H9 (cell line): ENCODE results near the gene ERP27. TPM values are rescaled to one million over a fixed set of nuclear protein-coding genes. Genes with fewer than 3 reads are reported as not detected.
A peak's percentile ranks its signal among the peaks of the same experiment; 100 is the strongest.

Source experiments
- DNase-seq: peaks from one replicate; pipeline ENCODE4 v3.0.0-alpha.2; 2017
- H2AFZ ChIP-seq: one replicate; pipeline ENCODE4 v1.6.1; 2013; ENCODE audit warnings: mild to moderate bottlenecking, low read length, control low read depth, moderate library complexity
- H2AK5ac ChIP-seq: 2 replicates; pipeline ENCODE4 v1.6.1; 2013; ENCODE audit warnings: low read length, control low read depth, mixed read lengths; ENCODE audit not compliant: insufficient read length
- H2BK120ac ChIP-seq: one replicate; pipeline ENCODE4 v1.6.1; 2013; ENCODE audit warnings: low read depth, mild to moderate bottlenecking, low read length, control low read depth, inconsistent platforms; ENCODE audit not compliant: poor library complexity, severe bottlenecking
- H2BK12ac ChIP-seq: 2 replicates; pipeline ENCODE4 v1.6.1; 2013; ENCODE audit warnings: low read length, control low read depth, mixed read lengths, low read depth; ENCODE audit not compliant: insufficient read length
- H2BK15ac ChIP-seq: 2 replicates; pipeline ENCODE4 v1.6.1; 2013; ENCODE audit warnings: low read depth, low read length, control low read depth
- H2BK20ac ChIP-seq: one replicate; pipeline ENCODE4 v1.6.1; 2013; ENCODE audit warnings: low read depth, mild to moderate bottlenecking, low read length, control low read depth, inconsistent platforms; ENCODE audit not compliant: poor library complexity, severe bottlenecking
- H2BK5ac ChIP-seq: 2 replicates; pipeline ENCODE4 v1.6.1; 2013; ENCODE audit warnings: low read length, control low read depth, mixed read lengths; ENCODE audit not compliant: insufficient read length
- H3K14ac ChIP-seq: 2 replicates; pipeline ENCODE4 v1.6.1; 2013; ENCODE audit warnings: low read length, control low read depth; ENCODE audit not compliant: insufficient read depth
- H3K18ac ChIP-seq: 2 replicates; pipeline ENCODE4 v1.6.1; 2013; ENCODE audit warnings: low read depth, mild to moderate bottlenecking, mixed read lengths, low read length, control low read depth; ENCODE audit not compliant: insufficient read length
- H3K23ac ChIP-seq: 2 replicates; pipeline ENCODE4 v1.6.1; 2013; ENCODE audit warnings: low read length, control low read depth, mixed read lengths, low read depth; ENCODE audit not compliant: insufficient read length
- H3K23me2 ChIP-seq: 2 replicates; pipeline ENCODE4 v1.6.1; 2013; ENCODE audit warnings: low read depth, mild to moderate bottlenecking, mixed read lengths, low read length, control low read depth; ENCODE audit not compliant: insufficient read length, poor library complexity, severe bottlenecking
- H3K27ac ChIP-seq: 2 replicates; pipeline ENCODE4 v1.5.1; 2013; ENCODE audit warnings: low read length, control low read depth, mixed read lengths, low read depth; ENCODE audit not compliant: insufficient read length
- H3K27me3 ChIP-seq: 2 replicates; pipeline ENCODE4 v1.6.1; 2013; ENCODE audit warnings: low read length, control low read depth, inconsistent platforms; ENCODE audit not compliant: insufficient read depth
- H3K4ac ChIP-seq: 2 replicates; pipeline ENCODE4 v1.6.1; 2013; ENCODE audit warnings: low read depth, mild to moderate bottlenecking, control low read depth, inconsistent platforms, low read length, moderate library complexity
- H3K4me1 ChIP-seq: 2 replicates; pipeline ENCODE4 v1.6.1; 2013; ENCODE audit warnings: low read length, control low read depth, inconsistent platforms; ENCODE audit not compliant: insufficient read depth
- H3K4me2 ChIP-seq: 2 replicates; pipeline ENCODE4 v1.6.1; 2013; ENCODE audit warnings: low read length, control low read depth, mixed read lengths; ENCODE audit not compliant: insufficient read length, insufficient read depth
- H3K56ac ChIP-seq: 2 replicates; pipeline ENCODE4 v1.6.1; 2013; ENCODE audit warnings: low read depth, mild to moderate bottlenecking, mixed read lengths, low read length, control low read depth; ENCODE audit not compliant: insufficient read length
- H3K79me1 ChIP-seq: 2 replicates; pipeline ENCODE4 v1.6.1; 2013; ENCODE audit warnings: low read depth, mild to moderate bottlenecking, moderate library complexity, low read length, control low read depth, inconsistent platforms; ENCODE audit not compliant: insufficient read depth, poor library complexity, severe bottlenecking
- H3K79me2 ChIP-seq: 2 replicates; pipeline ENCODE4 v1.6.1; 2013; ENCODE audit warnings: low read length, control low read depth, inconsistent platforms; ENCODE audit not compliant: insufficient read depth
- H3K9ac ChIP-seq: 2 replicates; pipeline ENCODE4 v1.6.1; 2013; ENCODE audit warnings: low read length, control low read depth, mixed read lengths; ENCODE audit not compliant: insufficient read length; ENCODE audit errors: extremely low read depth
- H3K9me3 ChIP-seq: one replicate; pipeline ENCODE4 v1.6.1; 2013; ENCODE audit warnings: low read depth, low read length, inconsistent platforms; ENCODE audit not compliant: control insufficient read depth
- H3T11ph ChIP-seq: one replicate; pipeline ENCODE4 v1.6.1; 2013; ENCODE audit warnings: mild to moderate bottlenecking, low read length, control low read depth, inconsistent platforms
- H4K20me1 ChIP-seq: one replicate; pipeline ENCODE4 v1.6.1; 2013; ENCODE audit not compliant: control insufficient read depth, insufficient read length, insufficient read depth
- H4K5ac ChIP-seq: 2 replicates; pipeline ENCODE4 v1.6.1; 2013; ENCODE audit warnings: low read depth, mild to moderate bottlenecking, mixed read lengths, low read length, control low read depth; ENCODE audit not compliant: insufficient read length
- H4K8ac ChIP-seq: replicated peaks from 2 replicates; pipeline ENCODE4 v1.6.1; 2013; ENCODE audit warnings: low read length, control low read depth, mixed read lengths, low read depth; ENCODE audit not compliant: insufficient read length
- H4K91ac ChIP-seq: 2 replicates; pipeline ENCODE4 v1.6.1; 2013; ENCODE audit warnings: low read depth, mild to moderate bottlenecking, moderate library complexity, mixed read lengths, low read length, control low read depth; ENCODE audit not compliant: insufficient read length
- H3K27ac Mint-ChIP-seq, 3 experiments: 2 replicates in 2 of 3; 3 replicates in 1 of 3; pipeline ENCODE4 v1.8.0; 2020 to 2021; ENCODE audit warnings: mixed read lengths in 3 of 3, mild to moderate bottlenecking in 1 of 3, moderate library complexity in 1 of 3
- H3K27me3 Mint-ChIP-seq: 2 replicates; pipeline ENCODE4 v1.8.0; 2021; ENCODE audit warnings: low read depth, mild to moderate bottlenecking, moderate library complexity, mixed read lengths
- H3K36me3 Mint-ChIP-seq, 3 experiments: 2 replicates in 2 of 3; 3 replicates in 1 of 3; pipeline ENCODE4 v1.8.0; 2020 to 2021; ENCODE audit warnings: low read depth in 3 of 3, mixed read lengths in 3 of 3; ENCODE audit not compliant: insufficient read depth in 1 of 3
- H3K4me1 Mint-ChIP-seq, 2 experiments: 2 replicates each; pipeline ENCODE4 v1.8.0; 2020; ENCODE audit warnings: mixed read lengths in 2 of 2
- H3K4me3 Mint-ChIP-seq, 2 experiments: 2 replicates in 1 of 2; 3 replicates in 1 of 2; pipeline ENCODE4 v1.8.0; 2020 to 2021; ENCODE audit warnings: mild to moderate bottlenecking in 2 of 2, mixed read lengths in 2 of 2, moderate library complexity in 1 of 2
- H3K9me3 Mint-ChIP-seq, 2 experiments: 2 replicates in 1 of 2; 3 replicates in 1 of 2; pipeline ENCODE4 v1.8.0; 2020; ENCODE audit warnings: mild to moderate bottlenecking in 2 of 2, mixed read lengths in 2 of 2, moderate library complexity in 1 of 2
- WGBS: extraction: QIAGEN DNeasy Blood & Tissue Kit; methylation state at CpG from one replicate; pipeline ENCODE4 v1.1.7; 2013; ENCODE audit warnings: missing lambda C conversion rate, low lambda C conversion rate, mixed read lengths; ENCODE audit not compliant: insufficient read length; ENCODE audit errors: extremely low coverage; 5-methylcytosine and 5-hydroxymethylcytosine counted together
- total RNA-seq: library from RNA; stranded (reverse); gene quantifications from 2 replicates; pipeline ENCODE4 v1.2.1, GENCODE V29; 2021
- TF ChIP-seq, protein P1 (sequence below): fragments of 200-600 bp; sonication (generic); conservative IDR thresholded peaks from 3 replicates; pipeline ENCODE4 v1.8.0; 2021; ENCODE audit warnings: antibody characterized with exemption, mild to moderate bottlenecking

The ERP27 gene
- total RNA-seq, 1 experiment from 2014 or later, result not detected

GRCh38 chr12:14949631-14950030, 11.3 kb upstream of the ERP27 start:
- H2BK12ac ChIP-seq, result no peak overlapping the region
- H3K27me3 ChIP-seq, result no peaks in the 10 kb centered on the region
- H2AFZ ChIP-seq, result no peak overlapping the region
- H3K14ac ChIP-seq, result no peak overlapping the region
- no peak overlapping the region for H3K56ac ChIP-seq
- no peak overlapping the region for H2AK5ac ChIP-seq
- H3K79me1 ChIP-seq, result no peaks in the 10 kb centered on the region
- H2BK15ac ChIP-seq, result no peak overlapping the region
- TF ChIP-seq, protein P1, sequence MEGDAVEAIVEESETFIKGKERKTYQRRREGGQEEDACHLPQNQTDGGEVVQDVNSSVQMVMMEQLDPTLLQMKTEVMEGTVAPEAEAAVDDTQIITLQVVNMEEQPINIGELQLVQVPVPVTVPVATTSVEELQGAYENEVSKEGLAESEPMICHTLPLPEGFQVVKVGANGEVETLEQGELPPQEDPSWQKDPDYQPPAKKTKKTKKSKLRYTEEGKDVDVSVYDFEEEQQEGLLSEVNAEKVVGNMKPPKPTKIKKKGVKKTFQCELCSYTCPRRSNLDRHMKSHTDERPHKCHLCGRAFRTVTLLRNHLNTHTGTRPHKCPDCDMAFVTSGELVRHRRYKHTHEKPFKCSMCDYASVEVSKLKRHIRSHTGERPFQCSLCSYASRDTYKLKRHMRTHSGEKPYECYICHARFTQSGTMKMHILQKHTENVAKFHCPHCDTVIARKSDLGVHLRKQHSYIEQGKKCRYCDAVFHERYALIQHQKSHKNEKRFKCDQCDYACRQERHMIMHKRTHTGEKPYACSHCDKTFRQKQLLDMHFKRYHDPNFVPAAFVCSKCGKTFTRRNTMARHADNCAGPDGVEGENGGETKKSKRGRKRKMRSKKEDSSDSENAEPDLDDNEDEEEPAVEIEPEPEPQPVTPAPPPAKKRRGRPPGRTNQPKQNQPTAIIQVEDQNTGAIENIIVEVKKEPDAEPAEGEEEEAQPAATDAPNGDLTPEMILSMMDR, result no peak
- H3K23ac ChIP-seq, result no peak overlapping the region
- Mint-ChIP-seq H3K36me3 (no peaks in the 10 kb centered on the region), H3K4me1 (peaks cover 10 to 13% of the 10 kb centered on the region in 2 experiments), H3K27ac (peak overlapping the region in 1 of 3 experiments; percentile 0; a peak in 2 of 7 replicates), H3K4me3 (no peak overlapping the region), H3K27me3 (no peaks in the 10 kb centered on the region; the same call in 1 of the 2 replicates), H3K9me3 (no peaks in the 10 kb centered on the region)
- no peak overlapping the region for H4K5ac ChIP-seq
- H3K18ac ChIP-seq, result no peak overlapping the region
- H3K9ac ChIP-seq, result no peak overlapping the region
- no peak overlapping the region for H3T11ph ChIP-seq
- no peaks in the 10 kb centered on the region for H4K20me1 ChIP-seq
- H3K23me2 ChIP-seq, result no peaks in the 10 kb centered on the region
- no peaks in the 10 kb centered on the region for H3K79me2 ChIP-seq
- no CpG with 5 or more reads among the region's 5 CpGs for WGBS
- DNase-seq, result no peak
- no peak overlapping the region for H2BK20ac ChIP-seq
- no peak overlapping the region for H2BK5ac ChIP-seq
- H3K9me3 ChIP-seq, result no peaks in the 10 kb centered on the region
- H3K27ac ChIP-seq, result no peak overlapping the region
- no peak overlapping the region for H3K4ac ChIP-seq
- H2BK120ac ChIP-seq, result no peak overlapping the region
- H3K4me1 ChIP-seq, result peaks cover 6% of the 10 kb centered on the region; the same call in 1 of the 2 replicates
- H4K8ac ChIP-seq, result no peak overlapping the region
- H3K4me2 ChIP-seq, result no peak overlapping the region
- H4K91ac ChIP-seq, result no peak overlapping the region
